H1 (cell line): ENCODE results near the gene VGLL4. TPM values are rescaled to one million over a fixed set of nuclear protein-coding genes. Genes with fewer than 3 reads are reported as not detected.

ENCODE experiments used
- CTBP2 ChIP-seq: IDR thresholded peaks from 2 replicates; pipeline ENCODE4 v1.7.0; 2011; ENCODE audit warnings: borderline replicate concordance, mild to moderate bottlenecking, moderate library complexity, mixed read lengths, low read length; ENCODE audit not compliant: insufficient read depth, insufficient read length
- SIRT6 ChIP-seq: IDR thresholded peaks from one replicate; pipeline ENCODE4 v1.7.1; 2012; ENCODE audit warnings: low read length, inconsistent platforms
- polyA plus RNA-seq, 7 experiments: library from polyadenylated mRNA; depleted of rRNA in 3 of 7; stranded (reverse) in 5 of 7; unstranded in 2 of 7; fragments of >200 nt in 5 of 7; fragments of 200-250 nt in 2 of 7; gene quantifications; 1 replicate in 5 of 7; 2 replicates in 1 of 7; 4 replicates in 1 of 7; pipeline versions ENCODE4 v1.2.1 to v1.2.3, GENCODE V29; 2011 to 2013; ENCODE audit warnings: missing spikeins in 2 of 7, mixed read lengths in 2 of 7
- total RNA-seq: library from RNA; stranded (reverse); fragmentation: NEBNext Ultra II Directional; extraction: Animal tissue kit (Norgen Biotek cat#: 25700); gene quantifications from 2 replicates; pipeline ENCODE4 v1.2.1, GENCODE V29; 2021

Gene VGLL4
- total and polyA plus RNA-seq, 2 of the 8 experiments (the other 6 are each of a cell fraction or from before 2014, with no cell fraction given), result 45.1 to 50.0 TPM

GRCh38 chr3:11570789-11571495 lies 72.8 kb downstream of the VGLL4 start (continued):
- TF ChIP-seq CTBP2 (no peak), SIRT6 (no peak)
